Pancreas (tissue), 10 donors: ENCODE measurements around the gene TENM3. TPM values are rescaled to one million over a fixed set of nuclear protein-coding genes. Genes with fewer than 3 reads are reported as not detected.
"Not testable (repeated sequence)": the region's sequence is repeated elsewhere in the genome, so short reads cannot be mapped to it uniquely, and the experiment has no call there.

Source experiments
- ATAC-seq, 4 donors: fragments of 200-7000 bp; cut with Tn5 transposase; one replicate each; pipeline versions ENCODE4 v1.8.0 to v1.9.1; 2020; ENCODE audit warnings: mild to moderate bottlenecking in 4 of 4, moderate library complexity in 4 of 4
- DNase-seq, 6 donors: peaks; one replicate each; pipeline ENCODE4 v3.0.0-alpha.2; 2020
- FAIRE-seq: peaks from 2 replicates; lab custom pipeline; 2012; peaks lifted over from hg19 to GRCh38; lab: Jason Lieb, UNC
- H3K27ac ChIP-seq, 4 donors: fragments of 200-600 bp; sonication (generic); 1 replicate in 3 of 4; 2 replicates in 1 of 4; pipeline versions ENCODE4 v1.5.0 to v1.8.0; 2020
- H3K27me3 ChIP-seq, 4 donors: fragments of 200-600 bp; one replicate each; pipeline ENCODE4 v1.8.0; 2021
- H3K36me3 ChIP-seq, 3 donors: fragments of 200-600 bp; sonication (generic) in 1 of 3; one replicate each; pipeline versions ENCODE4 v1.5.0 to v1.8.0; 2020 to 2021
- H3K4me1 ChIP-seq, 3 donors: fragments of 200-600 bp; one replicate each; pipeline ENCODE4 v1.8.0; 2021
- H3K4me3 ChIP-seq, 4 donors: fragments of 200-600 bp; sonication (generic) in 2 of 4; one replicate each; pipeline versions ENCODE4 v1.5.0 to v1.8.0; 2020 to 2021
- H3K9me3 ChIP-seq, 4 donors: fragments of 200-600 bp; one replicate each; pipeline ENCODE4 v1.8.0; 2021
- CTCF ChIP-seq, 4 donors: fragments of 200-600 bp; sonication (generic) in 3 of 4; IDR thresholded peaks; one replicate each; pipeline versions ENCODE4 v1.5.0 to v1.8.0; 2021; ENCODE audit warnings: antibody characterized with exemption in 4 of 4
- WGBS, 2 donors: extraction: QIAGEN DNeasy Blood & Tissue Kit; methylation state at CpG; one replicate each; pipeline ENCODE4 v1.1.7; 2013; 5-methylcytosine and 5-hydroxymethylcytosine counted together
- intact Hi-C, 3 donors: fragments of 100-400 bp; cut with DNase I; formaldehyde crosslinking; loops; one replicate each; pipeline versions ENCODE4 v1.11.1 to v1.14.2; 2022
- polyA plus RNA-seq, 2 donors: library from polyadenylated mRNA; stranded (reverse); fragments of 200-250 nt; gene quantifications; one replicate each; pipeline ENCODE4 v1.2.3, GENCODE V29; 2013
- total RNA-seq, 6 donors: library from RNA; stranded (reverse); fragmentation: NEBNext Ultra II Directional in 4 of 6; extraction: Animal tissue kit (Norgen Biotek cat#: 25700) in 4 of 6; gene quantifications; one replicate each; pipeline versions ENCODE4 v1.2.1 to v1.2.4, GENCODE V29; 2021 to 2023
- donor health status: healthy with polysubstance abuse.
- donor health status: DM: no; HTN: no; CAD: no; lungs with moderate emphysema.
- donor health status: DM: no; HTN: no; CAD: no.
- donor health status: control.
- donor health status: control.
- donor health status: Bipolar disorder and iron deficiency.
- donor health status: DM: yes; HTN: yes; CAD: no.
- donor health status: DM: no; HTN: no; CAD: no.
- donor health status: DM: no; HTN: no; CAD: no.
- donor health status: DM: yes; HTN: yes; CAD: no.

Gene TENM3
- total and polyA plus RNA-seq, 8 donors: 0.99 to 6.1 (median 4.4) TPM

- FAIRE-seq: no peak
- ATAC-seq: peak in 1 of 4 donors; percentile 25
- Histone ChIP-seq H3K4me3 (no peak overlapping the region), H3K27ac (no peak overlapping the region), H3K27me3 (no peaks in the 10 kb centered on the region), H3K36me3 (no peaks in the 10 kb centered on the region), H3K9me3 (no peaks in the 10 kb centered on the region), H3K4me1 (no peaks in the 10 kb centered on the region)
- intact Hi-C loops: loop anchor here in 1 of 3 donors (10.0 kb wide), 1 partner anchor 115 kb away; no protein-coding TSS in a partner anchor
- 52 to 70% methylated on average over 5 of the region's 5 CpGs for WGBS, 2 donors
- TF ChIP-seq CTCF (IDR thresholded peaks at IDR 0.05): no peak
- DNase-seq: peak in 1 of 6 donors; percentile 47
These were observed 566.4 kb downstream of the TENM3 start for GRCh38 chr4:182809417-182810102.

GRCh38 chr4:182810103-182810615 lies 567.0 kb downstream of the TENM3 start:
- DNase-seq: no peak
- intact Hi-C loops: no loop called here
- no peak for FAIRE-seq
- Histone ChIP-seq H3K4me3 (no peak overlapping the region), H3K27me3 (no peaks in the 10 kb centered on the region), H3K9me3 (no peaks in the 10 kb centered on the region), H3K4me1 (no peaks in the 10 kb centered on the region), H3K36me3 (no peaks in the 10 kb centered on the region), H3K27ac (no peak overlapping the region)
- WGBS, 2 donors: 85 to 94% methylated on average over 4 of the region's 4 CpGs
- no peak for TF ChIP-seq CTCF (IDR thresholded peaks at IDR 0.05)
- no peak for ATAC-seq

GRCh38 chr4:182812916-182813315 lies 569.7 kb downstream of the TENM3 start:
- TF ChIP-seq CTCF (IDR thresholded peaks at IDR 0.05): no peak
- no peaks in the 10 kb centered on the region for H3K9me3 ChIP-seq
- intact Hi-C loops: no loop called here

GRCh38 chr4:182814065-182814464 lies 570.9 kb downstream of the TENM3 start:
- H3K4me1 ChIP-seq, FAIRE-seq, ATAC-seq, H3K9me3 ChIP-seq, intact Hi-C loops, H3K36me3 ChIP-seq, H3K27ac ChIP-seq, H3K27me3 ChIP-seq, DNase-seq, H3K4me3 ChIP-seq: not testable (repeated sequence)
- WGBS, 2 donors: 83 to 94% methylated on average over 8 of the region's 9 CpGs

More at GRCh38 chr4:182812916-182813315, 569.7 kb downstream of the TENM3 start:
- Histone ChIP-seq H3K4me3 (no peak overlapping the region), H3K36me3 (no peaks in the 10 kb centered on the region), H3K4me1 (no peaks in the 10 kb centered on the region), H3K27me3 (no peaks in the 10 kb centered on the region), H3K27ac (no peak overlapping the region)
- ATAC-seq (no peak), DNase-seq (no peak), FAIRE-seq (no peak)
- 85 to 88% methylated on average over 4 of the region's 4 CpGs for WGBS, 2 donors

- Histone ChIP-seq H3K36me3 (no peaks in the 10 kb centered on the region), H3K27ac (no peak overlapping the region), H3K4me3 (no peak overlapping the region), H3K9me3 (no peaks in the 10 kb centered on the region), H3K27me3 (no peaks in the 10 kb centered on the region), H3K4me1 (no peaks in the 10 kb centered on the region)
- DNase-seq (peak in 1 of 6 donors; percentile 46), FAIRE-seq (no peak), ATAC-seq (no peak)
- intact Hi-C loops: no loop called here
- 87 to 93% methylated on average over 22 of the region's 22 CpGs for WGBS, 2 donors
- no peak for TF ChIP-seq CTCF (IDR thresholded peaks at IDR 0.05)
These were observed 575.9 kb downstream of the TENM3 start for GRCh38 chr4:182818926-182819730.
